Thymus (tissue), 14 donors: ENCODE results near the gene AFAP1L1. TPM values are rescaled to one million over a fixed set of nuclear protein-coding genes. Genes with fewer than 3 reads are reported as not detected.

Experiments used
- DNase-seq, 9 donors: peaks; one replicate each; pipeline ENCODE4 v3.0.0-alpha.2; 2013; ENCODE audit warnings: low spot score in 9 of 9, low read depth in 6 of 9, missing footprints in 1 of 9
- H3K27ac ChIP-seq, 2 donors: one replicate each; pipeline ENCODE4 v1.5.1; 2013; ENCODE audit warnings: control low read depth in 1 of 2, low read depth in 1 of 2, low read length in 1 of 2, mild to moderate bottlenecking in 1 of 2, moderate library complexity in 1 of 2
- H3K27me3 ChIP-seq, 2 donors: one replicate each; pipeline ENCODE4 v1.5.1; 2013; ENCODE audit warnings: low read length in 1 of 2; ENCODE audit not compliant: control insufficient read depth in 2 of 2, insufficient read depth in 1 of 2
- H3K36me3 ChIP-seq, 2 donors: one replicate each; pipeline ENCODE4 v1.5.1; 2013; ENCODE audit warnings: low read length in 1 of 2, mild to moderate bottlenecking in 1 of 2, moderate library complexity in 1 of 2; ENCODE audit not compliant: control insufficient read depth in 2 of 2, insufficient read depth in 2 of 2
- H3K4me1 ChIP-seq, 2 donors: one replicate each; pipeline ENCODE4 v1.5.1; 2013; ENCODE audit warnings: low read length in 2 of 2; ENCODE audit not compliant: control insufficient read depth in 2 of 2, insufficient read depth in 2 of 2
- H3K4me3 ChIP-seq, 2 donors: one replicate each; pipeline ENCODE4 v1.5.1; 2013; ENCODE audit warnings: low read length in 2 of 2, control low read depth in 1 of 2, mild to moderate bottlenecking in 1 of 2
- H3K9me3 ChIP-seq, 2 donors: one replicate each; pipeline ENCODE4 v1.5.1; 2013; ENCODE audit warnings: low read length in 1 of 2, mild to moderate bottlenecking in 1 of 2; ENCODE audit not compliant: control insufficient read depth in 2 of 2, insufficient read depth in 1 of 2
- WGBS: extraction: QIAGEN DNeasy Blood & Tissue Kit; methylation state at CpG from one replicate; pipeline ENCODE4 v1.1.7; 2013; 5-methylcytosine and 5-hydroxymethylcytosine counted together
- long read RNA-seq, 10 donors: transcript quantifications; one replicate each; lab custom pipeline, GENCODE V29; 2026
- polyA plus RNA-seq: library from polyadenylated mRNA; stranded (reverse); fragments of 200-250 nt; gene quantifications from one replicate; pipeline ENCODE4 v1.2.3, GENCODE V29; 2013
- total RNA-seq: library from RNA; stranded (reverse); fragments of 120-200 nt; gene quantifications from one replicate; pipeline ENCODE4 v1.2.4, GENCODE V29; 2013
- donor health status: healthy.

AFAP1L1 gene
- total RNA-seq (8.0 TPM), polyA plus RNA-seq (12.6 TPM)
- long read RNA-seq, donor 1 = 0 reads
- long read RNA-seq, donor 2 = 0 reads
- long read RNA-seq, donor 3, full-length matches to known transcripts = 1 of 1 reads
- long read RNA-seq, donor 3, partial matches to known transcripts = 0 of 1 reads
- long read RNA-seq, donor 3, other reads (novel, unspliced or antisense) = 0 of 1 reads
- long read RNA-seq, donor 4, full-length matches to known transcripts = 2 of 2 reads
- long read RNA-seq, donor 4, partial matches to known transcripts = 0 of 2 reads
- long read RNA-seq, donor 4, other reads (novel, unspliced or antisense) = 0 of 2 reads
- long read RNA-seq, donor 5, full-length matches to known transcripts = 1 of 1 reads
- long read RNA-seq, donor 5, partial matches to known transcripts = 0 of 1 reads
- long read RNA-seq, donor 5, other reads (novel, unspliced or antisense) = 0 of 1 reads
- long read RNA-seq, donor 6, full-length matches to known transcripts = 2 of 2 reads
- long read RNA-seq, donor 6, partial matches to known transcripts = 0 of 2 reads
- long read RNA-seq, donor 6, other reads (novel, unspliced or antisense) = 0 of 2 reads
- long read RNA-seq, donor 7 = 0 reads
- long read RNA-seq, donor 8, full-length matches to known transcripts = 3 of 3 reads
- long read RNA-seq, donor 8, partial matches to known transcripts = 0 of 3 reads
- long read RNA-seq, donor 8, other reads (novel, unspliced or antisense) = 0 of 3 reads
- long read RNA-seq, donor 9 = 0 reads
- long read RNA-seq, donor 10, full-length matches to known transcripts = 2 of 2 reads
- long read RNA-seq, donor 10, partial matches to known transcripts = 0 of 2 reads
- long read RNA-seq, donor 10, other reads (novel, unspliced or antisense) = 0 of 2 reads

DNA sequence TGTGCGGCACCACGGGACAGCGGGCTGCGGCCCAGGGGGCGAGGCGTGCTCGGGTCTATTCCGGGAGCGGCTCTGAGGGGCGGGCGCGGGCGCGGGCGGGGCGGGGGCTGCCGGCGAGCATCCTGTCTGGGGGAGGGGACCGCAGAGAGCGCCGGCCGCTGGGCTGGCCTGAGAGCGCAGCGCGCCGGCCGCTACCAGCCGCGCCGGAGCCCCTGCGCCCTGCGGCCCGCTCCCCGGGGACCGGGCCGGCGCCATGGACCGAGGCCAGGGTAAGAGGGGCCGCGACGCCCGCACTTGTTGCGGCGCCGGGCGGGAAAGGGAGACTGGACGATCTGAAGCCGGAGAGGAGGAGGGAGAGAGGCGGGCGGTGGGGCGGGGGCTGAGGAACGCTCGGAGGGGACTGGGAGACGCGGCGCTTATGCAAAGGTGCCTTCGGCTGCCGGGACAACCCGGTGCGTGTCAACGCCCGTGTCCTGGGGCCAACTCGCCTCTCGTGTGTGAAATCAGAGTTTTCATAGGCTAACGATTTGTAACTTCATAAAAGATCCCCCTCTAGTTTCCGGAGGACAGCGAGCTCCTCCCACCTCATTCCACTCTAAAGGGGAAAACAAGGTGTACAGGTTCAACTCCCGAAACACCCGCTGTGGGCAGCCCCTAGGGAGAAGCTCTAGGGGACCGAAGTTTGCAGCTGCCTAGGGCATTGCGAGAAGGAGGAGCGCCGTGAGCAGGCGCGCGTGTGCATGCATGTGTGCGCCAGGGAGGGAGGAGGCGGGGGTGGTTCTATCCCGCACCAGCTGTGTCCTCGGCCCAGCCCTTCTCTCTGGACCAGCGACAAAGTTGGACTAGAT lies at the start of gene AFAP1L1:
TSS of gene AFAP1L1 (plus strand) at position 144 of the 848 bp plus-strand sequence. CDS start at position 254, 110 bp downstream.
- peaks cover 36 to 60% of the 10 kb centered on the region in 2 donors for H3K27me3 ChIP-seq
- under 1% methylated on average over 81 of the region's 81 CpGs for WGBS
- H3K4me1 ChIP-seq = peaks cover 0 to 11% of the 10 kb centered on the region in 2 donors
- peaks cover 0 to 3% of the 10 kb centered on the region in 2 donors for H3K36me3 ChIP-seq
- H3K27ac ChIP-seq = peak within 1 kb of the TSS; percentile 23 to 58
- H3K9me3 ChIP-seq = peaks cover 1 to 3% of the 10 kb centered on the region in 2 donors
- peak in 2 of 9 donors; percentile 25 to 40 for DNase-seq
- peak within 1 kb of the TSS; percentile 38 to 53 for H3K4me3 ChIP-seq

DNA sequence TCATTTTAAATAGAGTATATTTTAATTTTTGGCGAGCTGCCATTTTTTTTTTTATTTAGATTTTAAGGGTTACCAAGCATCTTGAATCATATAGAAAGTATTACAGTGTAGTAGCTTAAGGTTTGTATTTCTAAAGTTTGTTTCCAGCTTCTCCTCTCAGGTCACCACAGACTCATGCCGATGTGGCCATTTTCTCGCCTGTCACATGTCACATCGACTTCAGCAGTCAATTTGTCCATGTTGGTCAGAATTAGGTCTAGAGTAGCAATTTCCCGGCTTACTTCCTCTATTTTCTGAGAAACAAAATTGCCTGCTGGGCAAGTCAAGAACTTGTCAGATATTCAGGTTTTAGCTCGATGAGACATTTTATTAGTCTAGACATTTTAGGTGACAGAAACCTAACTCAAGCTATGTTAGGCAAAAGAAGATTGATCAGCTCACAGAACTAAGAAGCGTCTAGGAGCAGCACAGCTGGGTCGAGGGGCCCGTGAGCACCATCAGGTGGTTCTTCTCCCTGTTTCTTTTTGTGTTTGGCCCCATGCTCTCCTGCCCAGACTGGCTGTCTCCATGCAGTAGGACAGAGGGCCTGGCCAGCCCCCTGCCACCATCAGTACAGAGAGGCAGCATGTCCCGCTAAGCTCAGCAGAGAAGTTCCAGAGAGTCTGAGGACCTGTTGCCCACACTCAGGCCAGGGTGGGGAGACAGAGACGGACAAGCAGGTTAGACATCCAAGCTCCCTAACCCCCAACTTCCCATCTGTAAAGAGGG lies 48.4 kb upstream of the AFAP1L1 start:
- 65% methylated on average over 11 of the region's 11 CpGs for WGBS
- no peak overlapping the region for H3K4me3 ChIP-seq
- H3K27me3 ChIP-seq = peaks cover 0 to 2% of the 10 kb centered on the region in 2 donors
- no peaks in the 10 kb centered on the region for H3K9me3 ChIP-seq
- no peaks in the 10 kb centered on the region for H3K4me1 ChIP-seq
- H3K27ac ChIP-seq = no peak overlapping the region
- DNase-seq = no peak
- H3K36me3 ChIP-seq = no peaks in the 10 kb centered on the region

- H3K4me1 ChIP-seq = no peaks in the 10 kb centered on the region
- DNase-seq = no peak
- peaks cover 0 to 2% of the 10 kb centered on the region in 2 donors for H3K27me3 ChIP-seq
- no peak overlapping the region for H3K4me3 ChIP-seq
- H3K27ac ChIP-seq = no peak overlapping the region
- H3K36me3 ChIP-seq = no peaks in the 10 kb centered on the region
- 95% methylated on average over 5 of the region's 5 CpGs for WGBS
- H3K9me3 ChIP-seq = no peaks in the 10 kb centered on the region
These were observed 47.4 kb upstream of the AFAP1L1 start for GRCh38 chr5:149224282-149224681.

- Histone ChIP-seq H3K27ac (peak overlapping the region in 1 of 2 donors; percentile 18), H3K9me3 (no peaks in the 10 kb centered on the region), H3K4me1 (no peaks in the 10 kb centered on the region), H3K4me3 (no peak overlapping the region), H3K27me3 (peaks cover 2% of the 10 kb centered on the region in 2 donors), H3K36me3 (no peaks in the 10 kb centered on the region)
- DNase-seq = no peak
- WGBS = 92% methylated on average over 2 of the region's 2 CpGs
These were observed 44.4 kb upstream of the AFAP1L1 start for GRCh38 chr5:149227168-149227826.

DNA sequence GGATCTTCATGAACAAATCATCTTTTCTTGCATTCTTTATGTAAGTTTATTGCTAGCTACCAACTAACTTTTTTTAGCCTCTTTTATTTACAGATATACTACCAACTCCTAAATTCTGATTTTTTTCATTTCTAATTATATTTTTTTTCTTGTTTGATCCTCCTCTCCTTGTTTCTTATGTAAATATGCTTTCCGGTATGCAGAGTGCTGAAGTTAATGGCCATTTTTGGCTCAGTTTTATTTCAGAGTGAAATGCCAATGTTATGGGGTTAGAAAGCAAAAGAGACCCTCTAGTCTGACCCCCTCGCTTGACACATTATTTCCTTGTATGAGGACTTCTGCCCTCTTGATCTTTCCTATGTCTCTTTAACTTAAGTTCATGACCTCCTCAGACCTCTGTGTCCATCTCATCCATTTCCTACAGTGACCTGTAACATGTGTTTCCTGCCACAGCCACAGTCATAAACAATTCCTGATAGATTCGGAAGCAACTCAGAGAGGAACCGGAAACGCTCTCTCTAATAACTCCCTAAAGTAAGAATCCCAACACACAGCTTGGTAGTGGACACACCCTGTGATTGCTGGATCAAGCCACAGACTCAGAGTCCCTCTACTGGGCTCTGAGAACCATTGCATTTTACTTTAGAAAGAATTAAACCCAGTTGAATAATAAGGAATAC lies 42.9 kb upstream of the AFAP1L1 start:
- Histone ChIP-seq H3K9me3 (no peaks in the 10 kb centered on the region), H3K4me1 (no peaks in the 10 kb centered on the region), H3K27ac (no peak overlapping the region), H3K27me3 (peaks cover 0 to 2% of the 10 kb centered on the region in 2 donors), H3K36me3 (no peaks in the 10 kb centered on the region), H3K4me3 (no peak overlapping the region)
- DNase-seq = no peak
- WGBS = 45% methylated on average over 5 of the region's 5 CpGs

GRCh38 chr5:149229298-149229937 lies 42.2 kb upstream of the AFAP1L1 start:
- H3K4me3 ChIP-seq = no peak overlapping the region
- peaks cover 0 to 2% of the 10 kb centered on the region in 2 donors for H3K27me3 ChIP-seq
- no peak overlapping the region for H3K27ac ChIP-seq
- DNase-seq = no peak
- H3K9me3 ChIP-seq = no peaks in the 10 kb centered on the region
- no peaks in the 10 kb centered on the region for H3K36me3 ChIP-seq
- no peaks in the 10 kb centered on the region for H3K4me1 ChIP-seq
- WGBS = 69% methylated on average over 6 of the region's 6 CpGs

GRCh38 chr5:149235841-149236240 lies 35.8 kb upstream of the AFAP1L1 start:
- no peaks in the 10 kb centered on the region for H3K36me3 ChIP-seq
- H3K27ac ChIP-seq = no peak overlapping the region
- DNase-seq = no peak
- no peak overlapping the region for H3K4me3 ChIP-seq
- H3K4me1 ChIP-seq = peaks cover 13 to 17% of the 10 kb centered on the region in 2 donors
- no peaks in the 10 kb centered on the region for H3K27me3 ChIP-seq
- peaks cover 0 to 8% of the 10 kb centered on the region in 2 donors for H3K9me3 ChIP-seq
